ENCODE data around the gene HIVEP3. TPM values are rescaled to one million over a fixed set of nuclear protein-coding genes. Genes with fewer than 3 reads are reported as not detected.

Gene HIVEP3
- total RNA-seq, 1 donor from 2014 or later, result 5.8 TPM

GRCh38 chr1:41887365-41887764, 31.4 kb downstream of the HIVEP3 start:
- no peak overlapping the region for H3K4me3 ChIP-seq (ENCODE audit: low read depth, low read length)
- no peak for DNase-seq (ENCODE audit: low read depth)
- no peak for TF ChIP-seq CTCF (IDR thresholded peaks at IDR 0.05; ENCODE audit: insufficient read depth, low read length, poor library complexity, severe bottlenecking)
- H3K27me3 ChIP-seq (ENCODE audit: control insufficient read depth, insufficient read depth, low read length), result no peaks in the 10 kb centered on the region
- H3K36me3 ChIP-seq (ENCODE audit: control insufficient read depth, insufficient read depth, low read length), result no peaks in the 10 kb centered on the region

- TF ChIP-seq CTCF (IDR thresholded peaks at IDR 0.05; ENCODE audit: insufficient read depth, low read length, poor library complexity, severe bottlenecking), result no peak
- no peak for DNase-seq (ENCODE audit: low read depth)
- no peaks in the 10 kb centered on the region for H3K36me3 ChIP-seq (ENCODE audit: control insufficient read depth, insufficient read depth, low read length)
- no peak overlapping the region for H3K4me3 ChIP-seq (ENCODE audit: low read depth, low read length)
- H3K27me3 ChIP-seq (ENCODE audit: control insufficient read depth, insufficient read depth, low read length), result no peaks in the 10 kb centered on the region
Observed at GRCh38 chr1:41884256-41885230, 34.2 kb downstream of the HIVEP3 start.

GRCh38 chr1:41883507-41883906, 35.2 kb downstream of the HIVEP3 start:
- no peak for DNase-seq (ENCODE audit: low read depth)
- Histone ChIP-seq H3K36me3 (ENCODE audit: control insufficient read depth, insufficient read depth, low read length) (no peaks in the 10 kb centered on the region), H3K4me3 (ENCODE audit: low read depth, low read length) (no peak overlapping the region), H3K27me3 (ENCODE audit: control insufficient read depth, insufficient read depth, low read length) (no peaks in the 10 kb centered on the region)
- TF ChIP-seq CTCF (IDR thresholded peaks at IDR 0.05; ENCODE audit: insufficient read depth, low read length, poor library complexity, severe bottlenecking), result no peak

- TF ChIP-seq CTCF (IDR thresholded peaks at IDR 0.05; ENCODE audit: insufficient read depth, low read length, poor library complexity, severe bottlenecking), result no peak
- Histone ChIP-seq H3K27me3 (ENCODE audit: control insufficient read depth, insufficient read depth, low read length) (no peaks in the 10 kb centered on the region), H3K4me3 (ENCODE audit: low read depth, low read length) (no peak overlapping the region), H3K36me3 (ENCODE audit: control insufficient read depth, insufficient read depth, low read length) (no peaks in the 10 kb centered on the region)
- DNase-seq (ENCODE audit: low read depth), result no peak
Observed at GRCh38 chr1:41882486-41882885, 36.2 kb downstream of the HIVEP3 start.

GRCh38 chr1:41882068-41882477, 36.6 kb downstream of the HIVEP3 start:
- H3K4me3 ChIP-seq (ENCODE audit: low read depth, low read length), result no peak overlapping the region

More at GRCh38 chr1:41882068-41882477, 36.6 kb downstream of the HIVEP3 start:
- no peak for TF ChIP-seq CTCF (IDR thresholded peaks at IDR 0.05; ENCODE audit: insufficient read depth, low read length, poor library complexity, severe bottlenecking)
- DNase-seq (ENCODE audit: low read depth), result no peak
- no peaks in the 10 kb centered on the region for H3K36me3 ChIP-seq (ENCODE audit: control insufficient read depth, insufficient read depth, low read length)
- no peaks in the 10 kb centered on the region for H3K27me3 ChIP-seq (ENCODE audit: control insufficient read depth, insufficient read depth, low read length)
